Neural cell (in vitro differentiated cells): ENCODE data around the gene NPRL2. TPM values are rescaled to one million over a fixed set of nuclear protein-coding genes. Genes with fewer than 3 reads are reported as not detected.
"Not testable (repeated sequence)": the region's sequence is repeated elsewhere in the genome, so short reads cannot be mapped to it uniquely, and the experiment has no call there.

Experiments
- H2AFZ ChIP-seq: fragments of 200-600, 300-800 bp; sonication (generic), shearing (Covaris generic); 2 replicates; pipeline ENCODE4 v1.6.0; 2014; ENCODE audit warnings: low read depth, mild to moderate bottlenecking, antibody characterized with exemption, low read length, moderate library complexity
- H3F3A ChIP-seq: fragments of 200-600 bp; shearing (Covaris generic); 2 replicates; pipeline ENCODE4 v1.6.1; 2016; ENCODE audit warnings: mild to moderate bottlenecking, moderate library complexity, mixed read lengths, antibody characterized with exemption, low read length; ENCODE audit not compliant: insufficient read depth, poor library complexity, severe bottlenecking
- H3K27ac ChIP-seq: fragments of 200-600, 300-800 bp; sonication (generic), shearing (Covaris generic); 2 replicates; pipeline ENCODE4 v1.5.1; 2014; ENCODE audit warnings: mild to moderate bottlenecking, low read length, moderate library complexity
- H3K27me3 ChIP-seq: fragments of 300-800, 200-600 bp; sonication (generic), shearing (Covaris generic); 2 replicates; pipeline ENCODE4 v1.6.0; 2014; ENCODE audit warnings: mild to moderate bottlenecking, low read depth, low read length, moderate library complexity; ENCODE audit not compliant: insufficient read depth
- H3K36me3 ChIP-seq: fragments of 300-800, 200-600 bp; sonication (generic), shearing (Covaris generic); 2 replicates; pipeline ENCODE4 v1.5.1; 2014; ENCODE audit warnings: mild to moderate bottlenecking, antibody characterized with exemption, low read length, moderate library complexity; ENCODE audit not compliant: insufficient read depth
- H3K4me2 ChIP-seq: fragments of 300-800, 200-600 bp; sonication (generic), shearing (Covaris generic); 2 replicates; pipeline ENCODE4 v1.6.0; 2014; ENCODE audit warnings: mild to moderate bottlenecking, low read length
- H3K4me3 ChIP-seq: fragments of 300-800, 200-600 bp; sonication (generic), shearing (Covaris generic); 2 replicates; pipeline ENCODE4 v1.5.1; 2014; ENCODE audit warnings: mild to moderate bottlenecking, low read length, moderate library complexity
- H3K79me2 ChIP-seq: fragments of 200-600 bp; shearing (Covaris generic); replicated peaks from 2 replicates; pipeline ENCODE4 v1.6.0; 2014; ENCODE audit warnings: mild to moderate bottlenecking, low read length, moderate library complexity; ENCODE audit not compliant: insufficient read depth
- H3K9ac ChIP-seq: fragments of 300-800, 200-600 bp; sonication (generic), shearing (Covaris generic); 2 replicates; pipeline ENCODE4 v1.6.1; 2016; ENCODE audit warnings: mild to moderate bottlenecking, low read length, mixed read lengths
- H3K9me2 ChIP-seq: fragments of 200-600 bp; shearing (Covaris generic); 2 replicates; pipeline ENCODE4 v1.6.1; 2016; ENCODE audit warnings: mild to moderate bottlenecking, low read length, mixed read lengths; ENCODE audit not compliant: insufficient read depth
- H3K9me3 ChIP-seq: fragments of 200-600, 300-800 bp; sonication (generic), shearing (Covaris generic); 2 replicates; pipeline ENCODE4 v1.6.1; 2016; ENCODE audit warnings: mild to moderate bottlenecking, mixed run types, low read length, moderate library complexity, mixed read lengths
- H4K20me1 ChIP-seq: fragments of 200-600 bp; shearing (Covaris generic); 2 replicates; pipeline ENCODE4 v1.6.1; 2016; ENCODE audit warnings: mild to moderate bottlenecking, mixed run types; ENCODE audit not compliant: insufficient read depth
- EP300 ChIP-seq: fragments of 450-650 bp; conservative IDR thresholded peaks from 2 replicates; pipeline ENCODE4 v1.6.1; 2014; ENCODE audit warnings: antibody characterized with exemption, mild to moderate bottlenecking, moderate library complexity; ENCODE audit not compliant: poor library complexity, severe bottlenecking
- EZH2 ChIP-seq: fragments of 200-600, 300-800 bp; shearing (Covaris generic), sonication (generic); IDR thresholded peaks from 2 replicates; pipeline ENCODE4 v1.6.1; 2014; ENCODE audit warnings: antibody characterized with exemption, low read length, borderline replicate concordance, mild to moderate bottlenecking; ENCODE audit not compliant: insufficient read depth, poor library complexity, severe bottlenecking
- MXI1 ChIP-seq: fragments of 450-650 bp; conservative IDR thresholded peaks from 2 replicates; pipeline ENCODE4 v1.6.1; 2014; ENCODE audit warnings: antibody characterized with exemption, mild to moderate bottlenecking; ENCODE audit not compliant: poor library complexity, severe bottlenecking
- POLR2AphosphoS5 ChIP-seq: IDR thresholded peaks from 2 replicates; pipeline ENCODE4 v1.6.1; 2012
- RAD21 ChIP-seq: fragments of 450-650 bp; conservative IDR thresholded peaks from 2 replicates; pipeline ENCODE4 v1.6.1; 2014; ENCODE audit warnings: antibody characterized with exemption, mild to moderate bottlenecking, moderate library complexity
- SMC3 ChIP-seq: fragments of 450-650 bp; conservative IDR thresholded peaks from 2 replicates; pipeline ENCODE4 v1.6.1; 2014; ENCODE audit warnings: antibody characterized with exemption, mild to moderate bottlenecking, moderate library complexity; ENCODE audit not compliant: poor library complexity
- TAF1 ChIP-seq: IDR thresholded peaks from 2 replicates; pipeline ENCODE4 v1.6.1; 2012; ENCODE audit warnings: low read depth
- polyA plus RNA-seq: library from polyadenylated mRNA; depleted of rRNA; stranded (reverse); fragments of >200 nt; gene quantifications from 2 replicates; pipeline ENCODE4 v1.2.3, GENCODE V29; 2014
- TF ChIP-seq, protein P1 (sequence below): IDR thresholded peaks from 2 replicates; pipeline ENCODE4 v1.6.1; 2012; ENCODE audit warnings: borderline replicate concordance
- TF ChIP-seq, protein P2 (sequence below): fragments of 450-650 bp; IDR thresholded peaks from 2 replicates; pipeline ENCODE4 v1.5.1; 2014; ENCODE audit warnings: antibody characterized with exemption, mild to moderate bottlenecking, moderate library complexity; ENCODE audit not compliant: poor library complexity, severe bottlenecking

The NPRL2 gene
- polyA plus RNA-seq, 1 donor from 2014 or later = 118 TPM

DNA sequence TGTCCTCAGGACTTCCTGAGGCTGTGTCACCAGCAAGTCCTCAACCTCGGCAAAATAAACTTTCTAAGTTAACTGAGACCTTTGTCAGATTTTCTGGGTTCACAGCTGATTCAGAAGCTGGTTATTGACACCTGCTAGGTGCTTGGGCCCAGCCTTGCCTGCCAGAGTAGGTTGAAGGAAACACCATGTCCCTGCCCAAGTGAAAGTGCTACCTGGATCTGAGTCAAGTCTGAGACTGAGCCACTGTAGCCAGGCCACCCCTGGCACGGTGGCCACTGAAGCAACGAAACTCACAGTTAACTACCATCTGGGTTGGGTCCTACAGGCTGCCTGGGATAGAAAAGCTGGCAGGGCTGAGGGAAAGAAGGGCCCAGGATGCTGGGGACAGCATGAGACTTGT lies 36.2 kb downstream of the NPRL2 start:
- H3K79me2 ChIP-seq = peaks cover 8% of the 10 kb centered on the region
- H3F3A ChIP-seq = no peaks in the 10 kb centered on the region
- no peak for TF ChIP-seq EP300
- TF ChIP-seq RAD21 = no peak
- TF ChIP-seq, protein P1, sequence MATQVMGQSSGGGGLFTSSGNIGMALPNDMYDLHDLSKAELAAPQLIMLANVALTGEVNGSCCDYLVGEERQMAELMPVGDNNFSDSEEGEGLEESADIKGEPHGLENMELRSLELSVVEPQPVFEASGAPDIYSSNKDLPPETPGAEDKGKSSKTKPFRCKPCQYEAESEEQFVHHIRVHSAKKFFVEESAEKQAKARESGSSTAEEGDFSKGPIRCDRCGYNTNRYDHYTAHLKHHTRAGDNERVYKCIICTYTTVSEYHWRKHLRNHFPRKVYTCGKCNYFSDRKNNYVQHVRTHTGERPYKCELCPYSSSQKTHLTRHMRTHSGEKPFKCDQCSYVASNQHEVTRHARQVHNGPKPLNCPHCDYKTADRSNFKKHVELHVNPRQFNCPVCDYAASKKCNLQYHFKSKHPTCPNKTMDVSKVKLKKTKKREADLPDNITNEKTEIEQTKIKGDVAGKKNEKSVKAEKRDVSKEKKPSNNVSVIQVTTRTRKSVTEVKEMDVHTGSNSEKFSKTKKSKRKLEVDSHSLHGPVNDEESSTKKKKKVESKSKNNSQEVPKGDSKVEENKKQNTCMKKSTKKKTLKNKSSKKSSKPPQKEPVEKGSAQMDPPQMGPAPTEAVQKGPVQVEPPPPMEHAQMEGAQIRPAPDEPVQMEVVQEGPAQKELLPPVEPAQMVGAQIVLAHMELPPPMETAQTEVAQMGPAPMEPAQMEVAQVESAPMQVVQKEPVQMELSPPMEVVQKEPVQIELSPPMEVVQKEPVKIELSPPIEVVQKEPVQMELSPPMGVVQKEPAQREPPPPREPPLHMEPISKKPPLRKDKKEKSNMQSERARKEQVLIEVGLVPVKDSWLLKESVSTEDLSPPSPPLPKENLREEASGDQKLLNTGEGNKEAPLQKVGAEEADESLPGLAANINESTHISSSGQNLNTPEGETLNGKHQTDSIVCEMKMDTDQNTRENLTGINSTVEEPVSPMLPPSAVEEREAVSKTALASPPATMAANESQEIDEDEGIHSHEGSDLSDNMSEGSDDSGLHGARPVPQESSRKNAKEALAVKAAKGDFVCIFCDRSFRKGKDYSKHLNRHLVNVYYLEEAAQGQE = no peak
- TF ChIP-seq MXI1 = no peak
- TF ChIP-seq, protein P2, sequence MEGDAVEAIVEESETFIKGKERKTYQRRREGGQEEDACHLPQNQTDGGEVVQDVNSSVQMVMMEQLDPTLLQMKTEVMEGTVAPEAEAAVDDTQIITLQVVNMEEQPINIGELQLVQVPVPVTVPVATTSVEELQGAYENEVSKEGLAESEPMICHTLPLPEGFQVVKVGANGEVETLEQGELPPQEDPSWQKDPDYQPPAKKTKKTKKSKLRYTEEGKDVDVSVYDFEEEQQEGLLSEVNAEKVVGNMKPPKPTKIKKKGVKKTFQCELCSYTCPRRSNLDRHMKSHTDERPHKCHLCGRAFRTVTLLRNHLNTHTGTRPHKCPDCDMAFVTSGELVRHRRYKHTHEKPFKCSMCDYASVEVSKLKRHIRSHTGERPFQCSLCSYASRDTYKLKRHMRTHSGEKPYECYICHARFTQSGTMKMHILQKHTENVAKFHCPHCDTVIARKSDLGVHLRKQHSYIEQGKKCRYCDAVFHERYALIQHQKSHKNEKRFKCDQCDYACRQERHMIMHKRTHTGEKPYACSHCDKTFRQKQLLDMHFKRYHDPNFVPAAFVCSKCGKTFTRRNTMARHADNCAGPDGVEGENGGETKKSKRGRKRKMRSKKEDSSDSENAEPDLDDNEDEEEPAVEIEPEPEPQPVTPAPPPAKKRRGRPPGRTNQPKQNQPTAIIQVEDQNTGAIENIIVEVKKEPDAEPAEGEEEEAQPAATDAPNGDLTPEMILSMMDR = no peak
- no peak for TF ChIP-seq EZH2
- no peak for TF ChIP-seq TAF1
- no peak for TF ChIP-seq POLR2AphosphoS5
- TF ChIP-seq SMC3 = no peak
- no peaks in the 10 kb centered on the region for H3K9me2 ChIP-seq
- H3K4me3 ChIP-seq = no peak overlapping the region
- no peaks in the 10 kb centered on the region for H3K9me3 ChIP-seq
- no peaks in the 10 kb centered on the region for H4K20me1 ChIP-seq
- no peak overlapping the region for H3K4me2 ChIP-seq
- no peak overlapping the region for H3K27ac ChIP-seq
- no peak overlapping the region for H3K9ac ChIP-seq
- H3K27me3 ChIP-seq = no peaks in the 10 kb centered on the region
- no peak overlapping the region for H2AFZ ChIP-seq
- no peaks in the 10 kb centered on the region for H3K36me3 ChIP-seq

DNA sequence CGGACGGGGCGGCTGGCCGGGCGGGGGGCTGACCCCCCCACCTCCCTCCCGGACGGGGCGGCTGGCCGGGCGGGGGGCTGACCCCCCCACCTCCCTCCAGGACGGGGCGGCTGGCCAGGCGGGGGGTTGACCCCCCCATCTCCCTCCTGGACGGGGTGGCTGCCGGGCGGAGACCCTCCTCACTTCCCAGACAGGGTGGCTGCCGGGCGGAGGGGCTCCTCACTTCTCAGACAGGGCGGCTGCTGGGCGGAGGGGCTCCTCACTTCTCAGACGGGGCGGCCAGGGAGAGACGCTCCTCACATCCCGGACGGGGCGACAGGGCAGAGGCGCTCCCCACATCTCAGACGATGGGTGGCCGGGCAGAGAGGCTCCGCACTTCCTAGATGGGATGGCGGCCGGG lies 38.5 kb downstream of the NPRL2 start:
- H4K20me1 ChIP-seq, H3K36me3 ChIP-seq, H3K4me2 ChIP-seq, H3K9ac ChIP-seq, H3K4me3 ChIP-seq, H3K79me2 ChIP-seq, H3K27ac ChIP-seq, H3K9me3 ChIP-seq, H3K27me3 ChIP-seq, H2AFZ ChIP-seq, H3K9me2 ChIP-seq, H3F3A ChIP-seq: not testable (repeated sequence)

DNA sequence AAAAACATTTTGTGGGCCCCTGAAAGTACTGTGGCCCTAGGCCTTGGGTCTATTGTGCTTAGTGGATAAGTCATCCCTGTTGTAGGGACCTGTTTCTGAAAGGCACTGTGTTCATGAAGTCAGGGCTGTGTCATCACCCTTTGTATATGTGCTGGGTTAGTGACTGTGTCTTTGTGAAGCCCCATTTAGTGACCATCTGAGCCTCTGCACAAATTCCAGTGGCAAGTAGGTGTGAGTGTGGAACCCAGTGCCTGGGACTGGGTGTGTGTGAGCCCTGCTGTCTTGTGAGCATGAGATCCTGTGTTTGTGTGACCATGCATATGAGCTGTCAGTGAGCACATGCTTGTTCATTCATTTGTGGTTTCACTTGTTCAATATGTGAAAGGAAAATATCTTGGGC lies 46.0 kb downstream of the NPRL2 start:
- Histone ChIP-seq H3K9me3 (no peaks in the 10 kb centered on the region), H4K20me1 (no peaks in the 10 kb centered on the region), H3K4me2 (no peak overlapping the region), H3K9ac (no peak overlapping the region), H3K27me3 (no peaks in the 10 kb centered on the region), H3K9me2 (no peaks in the 10 kb centered on the region), H3K4me3 (no peak overlapping the region), H3K27ac (no peak overlapping the region), H3F3A (no peaks in the 10 kb centered on the region), H3K36me3 (no peaks in the 10 kb centered on the region), H3K79me2 (no peaks in the 10 kb centered on the region), H2AFZ (no peak overlapping the region)
- TF ChIP-seq, protein P1 = no peak
- TF ChIP-seq TAF1 (no peak), EZH2 (no peak), EP300 (no peak), MXI1 (no peak), POLR2AphosphoS5 (no peak), RAD21 (no peak), SMC3 (no peak)
- TF ChIP-seq, protein P2 = no peak
